GM19397 (cell line): ENCODE data around the gene CASP9.

Source experiments
- ATAC-seq: cut with Tn5 transposase; IDR thresholded peaks from one replicate; pipeline ENCODE4 v1.9.1; 2021; ENCODE audit warnings: mild to moderate bottlenecking, moderate library complexity; ENCODE audit not compliant: unreplicated experiment

Gene CASP9

GRCh38 chr1:15524021-15524282 lies at the start of gene CASP9:
Gene CASP9, minus strand, starts transcription at chr1:15524215. Its CDS starts 15 bp downstream, at chr1:15524200.
- ATAC-seq: no peak

- ATAC-seq: no peak
These were observed 49.5 kb upstream of the CASP9 start for GRCh38 chr1:15573477-15573876.

GRCh38 chr1:15571266-15571665 lies 47.3 kb upstream of the CASP9 start:
- no peak for ATAC-seq

DNA sequence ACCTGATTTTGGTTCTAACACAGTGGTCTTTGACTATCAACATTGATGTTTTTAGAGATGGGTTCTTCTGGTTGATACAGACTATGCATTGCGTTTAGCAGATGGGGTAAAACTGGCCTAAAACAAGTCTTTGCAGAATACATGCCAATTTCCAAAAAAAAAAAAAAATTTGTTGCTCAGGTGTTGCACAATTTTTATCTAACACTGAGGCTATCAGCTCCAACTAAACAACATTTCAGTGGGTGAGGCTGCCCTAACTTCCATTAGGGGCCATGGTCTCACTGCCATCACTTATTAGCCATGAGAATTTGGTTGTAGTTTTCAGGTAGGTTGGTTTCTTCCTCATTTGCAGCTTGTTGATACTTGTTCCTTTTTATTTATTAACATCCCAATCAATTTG lies 46.8 kb upstream of the CASP9 start:
- ATAC-seq: no peak

DNA sequence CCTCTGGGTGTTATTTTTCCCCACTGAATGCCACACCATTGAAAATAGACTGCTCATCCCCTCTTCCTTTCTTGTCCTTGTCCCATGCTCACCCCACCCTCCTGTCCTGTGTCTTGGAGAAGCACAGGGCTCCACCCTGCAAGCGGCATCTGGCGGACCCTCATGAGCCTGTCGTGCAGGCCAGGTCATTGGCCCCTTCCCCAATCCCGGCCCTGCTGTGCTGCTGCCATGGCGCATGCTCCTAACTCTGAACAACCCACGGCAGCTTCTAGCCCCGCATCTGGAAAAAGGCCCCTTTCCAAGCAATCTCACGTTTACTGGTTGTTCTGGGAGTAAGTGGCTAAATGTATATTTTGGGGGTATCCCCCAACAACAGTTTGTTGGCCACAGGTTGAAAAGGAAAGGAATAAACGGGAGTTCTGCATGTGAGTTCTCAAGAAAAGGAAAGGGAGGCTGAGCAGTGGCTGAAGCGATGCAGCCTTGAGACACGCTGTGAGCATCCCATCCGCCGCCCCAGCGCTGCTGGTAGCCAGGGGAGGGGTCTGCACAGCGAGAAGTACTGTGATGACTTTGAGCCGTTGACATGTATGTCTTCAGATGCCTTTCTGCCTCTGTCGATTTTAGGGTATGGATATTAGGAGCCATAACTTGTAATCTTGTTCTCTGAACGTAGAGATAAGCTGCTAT lies 44.5 kb upstream of the CASP9 start:
- ATAC-seq: no peak

DNA sequence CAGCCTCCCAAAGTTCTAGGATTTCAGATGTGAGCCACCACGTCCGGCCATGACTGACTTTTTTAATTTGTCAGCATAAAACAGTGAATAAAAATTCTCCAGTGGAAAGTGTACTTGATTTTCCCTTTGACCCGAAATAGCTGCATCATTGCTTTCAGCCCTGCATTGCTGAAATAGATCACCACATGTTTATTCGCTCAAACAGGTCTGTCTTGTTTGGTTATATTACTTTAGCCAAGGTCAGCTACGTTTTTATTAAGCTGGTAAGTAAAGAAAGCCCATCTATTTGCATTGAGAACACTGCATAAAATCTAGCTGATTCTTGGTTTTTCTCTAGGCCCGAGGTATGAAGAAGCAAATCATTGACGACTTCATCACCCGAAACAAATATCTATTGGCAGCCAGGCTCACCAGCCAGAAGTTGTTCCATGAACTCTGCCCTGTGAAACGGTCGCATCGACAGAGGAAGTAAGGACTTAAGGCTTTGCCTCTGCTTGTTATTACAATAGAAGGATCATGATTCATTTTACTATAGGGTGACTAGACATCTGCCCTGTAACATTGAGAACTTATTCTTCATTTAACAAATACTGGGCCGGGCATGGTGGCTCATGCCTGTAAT lies 35.3 kb upstream of the CASP9 start:
- no peak for ATAC-seq

DNA sequence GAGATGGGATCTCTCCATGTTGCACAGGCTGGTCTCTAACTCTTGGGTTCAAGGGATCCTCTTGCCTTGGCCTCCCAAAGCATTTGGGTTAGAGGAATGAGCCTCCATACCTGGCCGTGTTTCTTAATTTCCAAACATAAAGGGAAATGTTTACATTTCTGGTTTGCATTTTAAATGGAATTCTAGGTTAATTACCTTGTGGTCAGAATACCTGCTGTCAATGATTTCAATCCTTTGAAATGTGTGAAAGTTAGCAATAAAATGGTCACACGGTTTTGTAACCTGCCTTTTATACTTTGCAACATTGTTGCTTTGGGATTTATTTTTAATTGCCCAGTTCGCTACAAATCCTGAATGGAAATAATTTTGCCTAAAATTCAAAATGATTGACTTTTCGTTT lies 34.5 kb upstream of the CASP9 start:
- no peak for ATAC-seq

DNA sequence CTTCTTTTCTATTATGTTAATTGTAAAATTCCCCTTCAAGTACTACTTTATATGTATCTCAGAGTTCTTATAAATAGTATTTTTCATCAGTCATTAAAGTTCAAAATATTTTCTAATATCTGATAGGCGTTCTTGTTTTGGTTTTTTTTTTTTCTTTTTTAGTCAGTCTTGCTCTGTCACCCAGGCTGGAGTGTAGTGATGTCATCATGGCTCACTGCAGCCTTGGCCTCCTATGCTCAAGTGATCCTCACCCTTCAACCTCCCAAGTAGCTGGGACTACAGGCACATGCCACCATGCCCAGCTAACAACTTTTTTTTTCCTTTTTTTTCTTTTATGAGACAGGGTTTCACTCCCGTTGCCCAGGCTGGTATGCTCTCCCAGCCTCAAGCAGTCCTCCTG lies 33.6 kb upstream of the CASP9 start:
- no peak for ATAC-seq

GRCh38 chr1:15557008-15557407 lies 33.0 kb upstream of the CASP9 start:
- ATAC-seq: no peak

GRCh38 chr1:15550573-15550972 lies 26.6 kb upstream of the CASP9 start:
- no peak for ATAC-seq

- ATAC-seq: no peak
These were observed 22.6 kb upstream of the CASP9 start for GRCh38 chr1:15546641-15547040.

DNA sequence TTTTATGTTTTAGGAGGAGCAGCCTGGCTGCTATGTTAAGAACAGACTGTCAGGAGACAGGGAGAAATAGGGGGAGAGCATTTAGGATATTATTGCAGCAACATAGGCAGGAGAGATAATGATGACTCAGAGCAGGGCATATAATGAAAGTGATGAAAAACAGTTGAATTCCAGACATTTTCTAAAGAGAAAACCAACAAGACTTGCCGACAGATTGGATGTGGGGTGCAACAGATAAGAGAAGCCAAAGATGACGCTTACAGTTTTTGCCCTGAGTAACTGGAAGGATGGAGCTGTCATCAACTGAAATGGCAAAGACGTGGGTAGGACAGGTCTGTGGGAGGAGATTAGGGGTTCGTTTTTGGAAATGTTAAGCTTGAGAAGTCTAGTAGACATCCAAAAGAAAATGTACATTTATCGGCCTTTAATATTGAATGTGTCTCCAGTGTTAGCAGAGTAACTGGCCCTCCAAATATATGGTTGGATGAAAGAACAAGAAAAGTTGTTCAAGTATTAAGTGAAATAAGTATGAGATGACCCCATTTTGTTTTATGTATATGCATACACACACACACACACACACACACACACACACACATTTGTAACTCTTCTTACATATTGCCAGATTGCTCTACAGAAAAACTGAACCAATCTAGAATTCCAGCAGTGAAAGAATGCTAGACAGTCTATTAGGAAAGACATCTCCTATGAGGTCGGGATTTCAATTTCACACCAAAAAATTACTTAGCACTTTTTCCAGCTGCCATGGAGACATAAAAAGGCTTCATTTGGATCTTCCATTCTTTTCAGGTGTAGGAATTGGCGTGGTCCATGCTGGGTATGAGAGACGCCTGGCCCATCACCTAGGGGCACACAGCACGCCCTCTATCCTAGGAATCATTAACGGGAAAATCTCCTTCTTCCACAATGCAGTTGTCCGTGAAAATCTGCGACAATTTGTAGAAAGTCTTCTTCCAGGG lies 19.9 kb upstream of the CASP9 start:
- no peak for ATAC-seq

DNA sequence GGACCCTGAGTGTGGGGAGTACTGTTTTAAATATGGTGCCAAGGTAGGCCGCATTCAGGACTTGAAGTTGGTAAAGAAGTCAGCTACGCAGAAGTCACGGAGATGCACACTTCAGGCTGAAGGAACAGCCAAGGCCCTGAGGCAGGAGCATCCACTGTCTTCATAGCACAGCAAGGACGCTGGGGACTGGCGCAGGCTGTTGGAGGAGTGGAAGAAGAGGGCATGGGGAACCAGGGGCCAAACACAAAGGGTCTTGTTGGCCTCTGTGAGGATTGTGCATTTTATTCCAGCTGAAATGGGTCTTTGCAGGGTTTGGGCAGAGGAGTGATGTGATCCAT lies 19.2 kb upstream of the CASP9 start:
- no peak for ATAC-seq

GRCh38 chr1:15542388-15543250 lies 18.6 kb upstream of the CASP9 start:
- no peak for ATAC-seq

DNA sequence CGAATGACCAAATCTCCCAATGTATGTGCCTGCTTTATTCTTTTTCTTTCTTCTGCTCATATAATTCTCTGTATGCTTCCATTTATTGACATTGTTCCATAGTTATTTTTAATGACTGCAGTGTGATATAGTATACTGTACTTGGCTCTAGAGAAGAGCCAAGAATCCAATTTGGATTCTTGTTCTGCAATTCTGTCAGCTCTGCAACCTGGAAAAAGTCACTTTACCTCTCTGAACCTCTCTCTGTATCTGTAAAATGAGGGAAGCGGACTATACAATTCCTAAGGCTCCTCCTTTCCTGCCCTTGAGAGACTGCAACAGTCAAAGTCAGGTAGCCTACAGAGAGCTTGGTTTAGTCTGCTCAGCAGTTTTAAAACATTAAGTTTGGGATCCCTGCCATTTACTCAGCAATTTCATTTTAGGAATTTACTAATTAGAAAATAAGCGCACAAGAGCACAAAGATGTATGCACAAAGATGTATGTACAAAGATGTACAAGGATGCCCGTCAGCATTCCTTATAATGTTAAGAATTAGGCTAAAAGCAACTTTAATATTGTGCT lies 17.3 kb upstream of the CASP9 start:
- no peak for ATAC-seq

GRCh38 chr1:15540186-15540585 lies 16.2 kb upstream of the CASP9 start:
- no peak for ATAC-seq

DNA sequence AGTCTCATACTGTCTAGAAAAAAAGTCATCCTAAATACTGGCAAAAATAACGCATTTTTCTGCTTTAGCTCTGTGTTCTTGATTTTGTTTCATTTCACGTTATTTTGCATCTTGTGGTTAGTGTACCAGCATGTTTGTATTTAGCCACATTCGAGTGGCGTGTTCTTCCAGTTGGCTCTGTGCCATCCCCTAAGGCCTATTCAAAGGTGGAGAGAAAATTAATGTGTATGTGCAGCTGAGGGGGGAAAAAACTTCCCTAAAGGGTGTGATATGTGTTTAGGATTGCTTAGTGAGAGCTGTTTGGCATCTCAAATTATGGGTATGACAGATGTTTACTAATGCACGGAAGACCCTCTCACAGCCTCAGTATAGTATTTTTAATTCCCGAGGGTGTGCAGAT lies 14.8 kb upstream of the CASP9 start:
- no peak for ATAC-seq

GRCh38 chr1:15531682-15532081 lies 7.7 kb upstream of the CASP9 start:
- ATAC-seq: no peak

- ATAC-seq: no peak
These were observed 7.0 kb upstream of the CASP9 start for GRCh38 chr1:15531003-15531402.

GRCh38 chr1:15526490-15527339 lies 2.7 kb upstream of the CASP9 start, which contains the start of gene DNAJC16:
Gene DNAJC16, plus strand, starts transcription at chr1:15526848. Its CDS starts 2,258 bp downstream, at chr1:15529106.
- peak; percentile 47 for ATAC-seq
